Measurements from ENCODE around the gene PCDHA3.
"Not testable (repeated sequence)": the region's sequence is repeated elsewhere in the genome, so short reads cannot be mapped to it uniquely, and the experiment has no call there.

PCDHA3 gene

DNA sequence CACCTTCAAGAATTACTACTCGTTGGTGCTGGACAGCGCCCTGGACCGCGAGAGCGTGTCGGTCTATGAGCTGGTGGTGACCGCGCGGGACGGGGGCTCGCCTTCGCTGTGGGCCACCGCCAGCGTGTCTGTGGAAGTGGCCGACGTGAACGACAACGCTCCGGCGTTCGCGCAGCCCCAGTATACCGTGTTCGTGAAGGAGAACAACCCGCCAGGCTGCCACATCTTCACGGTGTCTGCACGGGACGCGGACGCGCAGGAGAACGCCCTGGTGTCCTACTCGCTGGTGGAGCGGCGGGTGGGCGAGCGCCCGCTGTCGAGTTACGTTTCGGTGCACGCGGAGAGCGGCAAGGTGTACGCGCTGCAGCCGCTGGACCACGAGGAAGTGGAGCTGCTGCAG, 22.1 kb downstream of the PCDHA3 start:
- not testable (repeated sequence) for H3K36me3 ChIP-seq (ENCODE audit: control insufficient read depth, low read depth, low read length); H3K4me3 ChIP-seq (ENCODE audit: low read length); H3K9ac ChIP-seq (ENCODE audit: low read length); H3K27ac ChIP-seq (ENCODE audit: low read length); H3K27me3 ChIP-seq (ENCODE audit: control insufficient read depth, insufficient read depth, low read length); H3K4me1 ChIP-seq (ENCODE audit: control insufficient read depth, low read depth, low read length); H3K9me3 ChIP-seq (ENCODE audit: control insufficient read depth, low read depth, low read length)

DNA sequence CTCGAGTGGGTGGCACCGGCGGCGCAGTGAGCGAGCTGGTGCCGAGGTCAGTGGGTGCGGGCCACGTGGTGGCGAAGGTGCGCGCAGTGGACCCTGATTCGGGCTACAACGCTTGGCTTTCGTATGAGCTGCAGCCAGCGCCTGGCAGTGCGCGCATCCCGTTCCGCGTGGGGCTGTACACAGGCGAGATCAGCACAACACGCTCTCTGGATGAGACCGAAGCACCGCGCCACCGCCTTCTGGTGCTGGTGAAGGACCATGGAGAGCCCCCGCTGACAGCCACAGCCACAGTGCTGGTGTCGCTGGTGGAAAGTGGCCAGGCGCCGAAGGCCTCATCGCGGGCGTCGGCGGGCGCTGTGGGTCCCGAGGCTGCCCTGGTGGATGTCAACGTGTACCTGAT, 22.6 kb downstream of the PCDHA3 start:
- H3K36me3 ChIP-seq (ENCODE audit: control insufficient read depth, low read depth, low read length), result no peaks in the 10 kb centered on the region
- H3K4me1 ChIP-seq (ENCODE audit: control insufficient read depth, low read depth, low read length), result no peaks in the 10 kb centered on the region
- no peak overlapping the region for H3K27ac ChIP-seq (ENCODE audit: low read length)
- no peaks in the 10 kb centered on the region for H3K27me3 ChIP-seq (ENCODE audit: control insufficient read depth, insufficient read depth, low read length)
- H3K9ac ChIP-seq (ENCODE audit: low read length), result no peak overlapping the region
- no peaks in the 10 kb centered on the region for H3K9me3 ChIP-seq (ENCODE audit: control insufficient read depth, low read depth, low read length)
- no peak overlapping the region for H3K4me3 ChIP-seq (ENCODE audit: low read length)

DNA sequence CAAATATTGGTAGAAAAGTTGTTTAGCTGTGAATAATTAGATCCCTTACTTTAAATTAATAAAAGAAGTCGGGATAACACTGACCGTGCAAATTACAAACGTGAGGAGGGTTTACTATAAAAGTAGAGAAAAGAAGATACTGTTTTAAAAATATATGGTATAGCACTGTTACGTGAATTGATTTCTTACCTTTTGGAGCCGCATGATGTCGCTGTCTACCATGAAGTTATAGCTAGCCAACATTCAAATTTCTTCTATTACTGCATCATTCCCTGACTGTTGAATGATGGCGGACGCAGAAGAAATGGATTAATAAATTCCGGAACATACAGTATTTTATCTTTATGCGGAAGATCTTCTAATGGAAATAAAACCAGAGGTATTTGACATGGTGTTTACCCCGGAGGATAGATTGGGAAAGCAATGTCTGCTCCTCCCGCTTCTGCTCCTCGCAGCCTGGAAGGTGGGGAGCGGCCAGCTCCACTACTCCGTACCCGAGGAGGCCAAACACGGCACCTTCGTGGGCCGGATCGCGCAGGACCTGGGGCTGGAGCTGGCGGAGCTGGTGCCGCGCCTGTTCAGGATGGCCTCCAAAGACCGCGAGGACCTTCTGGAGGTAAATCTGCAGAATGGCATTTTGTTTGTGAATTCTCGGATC, 27.0 kb downstream of the PCDHA3 start, which contains the start of gene PCDHA6:
PCDHA6 (plus strand) TSS at position 257 of the 658 bp plus-strand sequence; CDS start at position 389, 132 bp downstream.
- Histone ChIP-seq H3K27me3 (ENCODE audit: control insufficient read depth, insufficient read depth, low read length) (no peaks in the 10 kb centered on the region), H3K4me1 (ENCODE audit: control insufficient read depth, low read depth, low read length) (no peaks in the 10 kb centered on the region), H3K9ac (ENCODE audit: low read length) (no peak within 1 kb of the TSS), H3K36me3 (ENCODE audit: control insufficient read depth, low read depth, low read length) (no peaks in the 10 kb centered on the region), H3K9me3 (ENCODE audit: control insufficient read depth, low read depth, low read length) (no peaks in the 10 kb centered on the region), H3K4me3 (ENCODE audit: low read length) (no peak within 1 kb of the TSS), H3K27ac (ENCODE audit: low read length) (no peak within 1 kb of the TSS)

DNA sequence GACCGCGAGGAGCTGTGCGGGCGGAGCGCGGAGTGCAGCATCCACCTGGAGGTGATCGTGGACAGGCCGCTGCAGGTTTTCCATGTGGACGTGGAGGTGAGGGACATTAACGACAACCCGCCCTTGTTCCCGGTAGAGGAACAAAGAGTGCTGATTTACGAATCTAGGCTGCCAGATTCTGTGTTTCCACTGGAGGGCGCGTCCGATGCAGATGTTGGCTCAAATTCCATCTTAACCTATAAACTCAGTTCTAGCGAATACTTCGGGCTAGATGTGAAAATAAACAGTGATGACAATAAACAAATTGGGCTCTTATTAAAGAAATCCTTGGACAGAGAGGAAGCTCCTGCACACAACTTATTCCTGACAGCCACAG, 27.5 kb downstream of the PCDHA3 start:
- H3K9ac ChIP-seq (ENCODE audit: low read length), result no peak overlapping the region
- H3K36me3 ChIP-seq (ENCODE audit: control insufficient read depth, low read depth, low read length), result no peaks in the 10 kb centered on the region
- no peaks in the 10 kb centered on the region for H3K27me3 ChIP-seq (ENCODE audit: control insufficient read depth, insufficient read depth, low read length)
- no peak overlapping the region for H3K4me3 ChIP-seq (ENCODE audit: low read length)
- no peaks in the 10 kb centered on the region for H3K4me1 ChIP-seq (ENCODE audit: control insufficient read depth, low read depth, low read length)
- no peaks in the 10 kb centered on the region for H3K9me3 ChIP-seq (ENCODE audit: control insufficient read depth, low read depth, low read length)
- no peak overlapping the region for H3K27ac ChIP-seq (ENCODE audit: low read length)

DNA sequence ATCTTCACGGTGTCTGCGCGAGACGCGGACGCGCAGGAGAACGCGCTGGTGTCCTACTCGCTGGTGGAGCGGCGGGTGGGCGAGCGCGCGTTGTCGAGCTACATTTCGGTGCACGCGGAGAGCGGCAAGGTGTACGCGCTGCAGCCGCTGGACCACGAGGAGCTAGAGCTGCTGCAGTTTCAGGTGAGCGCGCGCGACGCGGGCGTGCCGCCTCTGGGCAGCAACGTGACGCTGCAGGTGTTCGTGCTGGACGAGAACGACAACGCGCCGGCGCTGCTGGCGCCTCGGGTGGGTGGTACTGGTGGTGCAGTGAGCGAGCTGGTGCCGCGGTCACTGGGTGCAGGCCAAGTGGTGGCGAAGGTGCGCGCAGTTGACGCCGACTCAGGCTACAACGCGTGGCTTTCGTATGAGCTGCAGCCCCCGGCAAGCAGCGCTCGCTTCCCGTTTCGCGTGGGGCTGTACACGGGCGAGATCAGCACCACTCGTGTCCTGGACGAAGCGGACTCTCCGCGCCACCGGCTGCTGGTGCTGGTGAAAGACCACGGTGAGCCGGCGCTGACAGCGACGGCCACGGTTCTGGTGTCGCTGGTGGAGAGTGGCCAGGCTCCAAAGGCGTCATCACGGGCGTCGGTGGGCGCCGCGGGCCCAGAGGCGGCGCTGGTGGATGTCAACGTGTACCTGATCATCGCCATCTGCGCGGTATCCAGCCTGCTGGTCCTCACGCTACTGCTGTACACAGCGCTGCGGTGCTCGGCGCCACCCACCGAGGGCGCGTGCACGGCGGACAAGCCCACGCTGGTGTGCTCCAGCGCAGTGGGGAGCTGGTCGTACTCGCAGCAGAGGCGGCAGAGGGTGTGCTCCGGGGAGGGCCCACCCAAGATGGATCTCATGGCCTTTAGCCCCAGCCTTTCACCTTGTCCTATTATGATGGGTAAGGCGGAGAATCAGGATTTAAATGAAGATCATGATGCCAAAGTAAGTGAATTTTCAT, 28.9 kb downstream of the PCDHA3 start:
- not testable (repeated sequence) for H3K4me1 ChIP-seq (ENCODE audit: control insufficient read depth, low read depth, low read length); H3K27me3 ChIP-seq (ENCODE audit: control insufficient read depth, insufficient read depth, low read length); H3K36me3 ChIP-seq (ENCODE audit: control insufficient read depth, low read depth, low read length); H3K9ac ChIP-seq (ENCODE audit: low read length); H3K9me3 ChIP-seq (ENCODE audit: control insufficient read depth, low read depth, low read length); H3K4me3 ChIP-seq (ENCODE audit: low read length); H3K27ac ChIP-seq (ENCODE audit: low read length)

DNA sequence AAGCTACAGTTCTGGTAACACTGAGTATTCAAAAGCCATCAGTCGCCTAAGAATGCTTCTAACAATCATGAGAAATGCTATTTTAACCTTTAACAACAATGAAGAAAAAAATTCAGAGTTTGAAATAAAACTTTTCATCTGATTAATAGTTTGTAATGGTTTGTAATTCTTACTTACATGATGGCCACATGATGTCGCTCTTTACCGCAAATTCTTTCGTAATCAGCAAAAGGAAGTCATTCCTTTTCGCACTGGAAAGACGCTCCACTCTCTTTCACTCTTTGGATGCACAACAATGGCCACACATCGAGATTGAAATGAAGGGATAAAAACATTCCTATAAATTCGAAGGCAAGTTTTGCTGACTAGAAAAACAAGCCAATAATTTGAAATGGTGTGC, 33.1 kb downstream of the PCDHA3 start, which contains the start of gene PCDHA7:
PCDHA7 (plus strand) TSS at position 277 of the 400 bp plus-strand sequence; CDS start at position 392, 115 bp downstream.
- no peaks in the 10 kb centered on the region for H3K27me3 ChIP-seq (ENCODE audit: control insufficient read depth, insufficient read depth, low read length)
- no peak within 1 kb of the TSS for H3K9ac ChIP-seq (ENCODE audit: low read length)
- peaks cover 6% of the 10 kb centered on the region for H3K9me3 ChIP-seq (ENCODE audit: control insufficient read depth, low read depth, low read length)
- H3K4me1 ChIP-seq (ENCODE audit: control insufficient read depth, low read depth, low read length), result no peaks in the 10 kb centered on the region
- no peak within 1 kb of the TSS for H3K4me3 ChIP-seq (ENCODE audit: low read length)
- H3K36me3 ChIP-seq (ENCODE audit: control insufficient read depth, low read depth, low read length), result no peaks in the 10 kb centered on the region
- H3K27ac ChIP-seq (ENCODE audit: low read length), result no peak within 1 kb of the TSS

DNA sequence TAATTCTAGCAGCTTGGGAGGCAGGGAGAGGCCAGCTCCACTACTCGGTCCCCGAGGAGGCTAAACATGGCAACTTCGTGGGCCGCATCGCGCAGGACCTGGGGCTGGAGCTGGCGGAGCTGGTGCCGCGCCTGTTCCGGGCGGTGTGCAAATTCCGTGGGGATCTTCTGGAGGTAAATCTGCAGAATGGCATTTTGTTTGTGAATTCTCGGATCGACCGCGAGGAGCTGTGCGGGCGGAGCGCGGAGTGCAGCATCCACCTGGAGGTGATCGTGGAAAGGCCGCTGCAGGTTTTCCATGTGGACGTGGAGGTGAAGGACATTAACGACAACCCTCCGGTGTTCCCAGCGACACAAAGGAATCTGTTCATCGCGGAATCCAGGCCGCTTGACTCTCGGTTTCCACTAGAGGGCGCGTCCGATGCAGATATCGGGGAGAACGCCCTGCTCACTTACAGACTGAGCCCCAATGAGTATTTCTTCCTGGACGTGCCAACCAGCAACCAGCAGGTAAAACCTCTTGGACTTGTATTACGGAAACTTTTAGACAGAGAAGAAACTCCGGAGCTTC, 33.7 kb downstream of the PCDHA3 start:
- H3K27me3 ChIP-seq (ENCODE audit: control insufficient read depth, insufficient read depth, low read length); H3K4me3 ChIP-seq (ENCODE audit: low read length); H3K9me3 ChIP-seq (ENCODE audit: control insufficient read depth, low read depth, low read length); H3K9ac ChIP-seq (ENCODE audit: low read length); H3K27ac ChIP-seq (ENCODE audit: low read length); H3K36me3 ChIP-seq (ENCODE audit: control insufficient read depth, low read depth, low read length); H3K4me1 ChIP-seq (ENCODE audit: control insufficient read depth, low read depth, low read length): not testable (repeated sequence)

DNA sequence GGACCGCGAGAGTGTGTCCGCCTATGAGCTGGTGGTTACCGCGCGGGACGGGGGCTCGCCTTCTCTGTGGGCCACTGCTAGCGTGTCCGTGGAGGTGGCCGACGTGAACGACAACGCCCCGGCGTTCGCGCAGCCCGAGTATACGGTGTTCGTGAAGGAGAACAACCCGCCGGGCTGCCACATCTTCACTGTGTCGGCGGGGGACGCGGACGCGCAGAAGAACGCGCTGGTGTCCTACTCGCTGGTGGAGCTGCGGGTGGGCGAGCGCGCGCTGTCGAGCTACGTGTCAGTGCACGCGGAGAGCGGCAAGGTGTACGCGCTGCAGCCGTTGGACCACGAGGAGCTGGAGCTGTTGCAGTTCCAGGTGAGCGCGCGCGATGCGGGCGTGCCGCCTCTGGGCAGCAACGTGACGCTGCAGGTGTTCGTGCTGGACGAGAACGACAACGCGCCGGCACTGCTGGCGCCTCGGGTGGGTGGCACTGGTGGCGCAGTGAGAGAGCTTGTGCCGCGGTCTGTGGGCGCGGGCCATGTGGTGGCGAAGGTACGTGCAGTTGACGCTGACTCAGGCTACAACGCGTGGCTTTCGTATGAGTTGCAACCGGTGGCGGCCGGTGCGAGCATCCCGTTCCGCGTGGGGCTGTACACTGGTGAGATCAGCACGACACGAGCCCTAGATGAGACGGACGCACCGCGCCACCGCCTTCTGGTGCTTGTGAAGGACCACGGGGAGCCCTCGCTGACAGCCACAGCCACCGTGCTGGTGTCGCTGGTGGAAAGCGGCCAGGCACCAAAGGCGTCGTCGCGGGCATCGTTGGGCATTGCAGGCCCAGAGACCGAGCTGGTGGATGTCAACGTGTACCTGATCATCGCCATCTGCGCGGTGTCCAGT, 35.0 kb downstream of the PCDHA3 start:
- H3K4me1 ChIP-seq (ENCODE audit: control insufficient read depth, low read depth, low read length), result no peaks in the 10 kb centered on the region
- H3K27me3 ChIP-seq (ENCODE audit: control insufficient read depth, insufficient read depth, low read length), result no peaks in the 10 kb centered on the region
- H3K4me3 ChIP-seq (ENCODE audit: low read length), result no peak overlapping the region
- no peaks in the 10 kb centered on the region for H3K36me3 ChIP-seq (ENCODE audit: control insufficient read depth, low read depth, low read length)
- H3K9ac ChIP-seq (ENCODE audit: low read length), result no peak overlapping the region
- peaks cover 6% of the 10 kb centered on the region for H3K9me3 ChIP-seq (ENCODE audit: control insufficient read depth, low read depth, low read length)
- H3K27ac ChIP-seq (ENCODE audit: low read length), result no peak overlapping the region

DNA sequence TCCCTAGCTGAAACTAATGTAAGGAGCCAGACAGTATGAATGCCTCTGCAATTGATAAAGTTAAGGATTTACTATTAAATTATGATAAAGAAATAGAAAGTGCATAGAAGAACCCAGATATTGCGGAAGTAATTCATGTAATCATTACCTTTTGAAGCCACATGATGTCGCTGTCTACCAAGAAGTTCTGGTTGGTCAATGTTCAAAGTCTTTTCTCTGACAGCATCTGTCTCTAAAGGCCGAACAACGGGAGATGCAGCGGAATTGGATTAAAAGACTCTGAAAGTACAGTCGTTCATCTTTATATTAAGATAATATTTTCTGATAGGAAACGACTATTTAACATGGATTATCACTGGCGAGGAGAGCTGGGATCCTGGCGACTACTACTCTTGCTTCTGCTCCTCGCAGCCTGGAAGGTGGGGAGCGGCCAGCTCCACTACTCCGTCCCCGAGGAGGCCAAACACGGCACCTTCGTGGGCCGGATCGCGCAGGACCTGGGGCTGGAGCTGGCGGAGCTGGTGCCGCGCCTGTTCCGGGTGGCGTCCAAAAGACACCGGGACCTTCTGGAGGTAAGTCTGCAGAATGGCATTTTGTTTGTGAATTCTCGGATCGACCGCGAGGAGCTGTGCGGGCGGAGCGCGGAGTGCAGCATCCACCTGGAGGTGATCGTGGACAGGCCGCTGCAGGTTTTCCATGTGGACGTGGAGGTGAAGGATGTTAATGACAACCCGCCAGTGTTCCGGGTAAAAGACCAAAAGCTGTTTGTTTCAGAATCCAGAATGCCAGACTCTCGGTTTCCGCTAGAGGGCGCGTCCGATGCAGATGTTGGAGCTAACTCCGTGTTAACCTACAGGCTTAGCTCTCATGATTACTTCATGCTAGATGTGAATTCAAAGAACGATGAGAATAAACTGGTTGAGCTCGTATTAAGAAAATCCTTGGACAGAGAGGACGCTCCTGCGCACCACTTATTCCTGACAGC, 40.4 kb downstream of the PCDHA3 start, which contains the start of gene PCDHA8:
PCDHA8 (plus strand) TSS at position 210 of the 985 bp plus-strand sequence; CDS start at position 345, 135 bp downstream.
- peak within 1 kb of the TSS; percentile 37 for H3K4me3 ChIP-seq (ENCODE audit: low read length)

More for the DNA sequence above, 40.4 kb downstream of the PCDHA3 start, which contains the start of gene PCDHA8:
- H3K4me1 ChIP-seq (ENCODE audit: control insufficient read depth, low read depth, low read length), result no peaks in the 10 kb centered on the region
- H3K36me3 ChIP-seq (ENCODE audit: control insufficient read depth, low read depth, low read length), result no peaks in the 10 kb centered on the region
- no peak within 1 kb of the TSS for H3K27ac ChIP-seq (ENCODE audit: low read length)
- H3K27me3 ChIP-seq (ENCODE audit: control insufficient read depth, insufficient read depth, low read length), result no peaks in the 10 kb centered on the region
- no peak within 1 kb of the TSS for H3K9ac ChIP-seq (ENCODE audit: low read length)
- H3K9me3 ChIP-seq (ENCODE audit: control insufficient read depth, low read depth, low read length), result no peaks in the 10 kb centered on the region
